ENCODE data around the gene DUSP6. TPM values are rescaled to one million over a fixed set of nuclear protein-coding genes. Genes with fewer than 3 reads are reported as not detected.

DUSP6 gene
- total and polyA plus RNA-seq, 2 of the 13 experiments (the other 11 are each of a cell fraction or from before 2014, with no cell fraction given) = 40.9 to 161 TPM

DNA sequence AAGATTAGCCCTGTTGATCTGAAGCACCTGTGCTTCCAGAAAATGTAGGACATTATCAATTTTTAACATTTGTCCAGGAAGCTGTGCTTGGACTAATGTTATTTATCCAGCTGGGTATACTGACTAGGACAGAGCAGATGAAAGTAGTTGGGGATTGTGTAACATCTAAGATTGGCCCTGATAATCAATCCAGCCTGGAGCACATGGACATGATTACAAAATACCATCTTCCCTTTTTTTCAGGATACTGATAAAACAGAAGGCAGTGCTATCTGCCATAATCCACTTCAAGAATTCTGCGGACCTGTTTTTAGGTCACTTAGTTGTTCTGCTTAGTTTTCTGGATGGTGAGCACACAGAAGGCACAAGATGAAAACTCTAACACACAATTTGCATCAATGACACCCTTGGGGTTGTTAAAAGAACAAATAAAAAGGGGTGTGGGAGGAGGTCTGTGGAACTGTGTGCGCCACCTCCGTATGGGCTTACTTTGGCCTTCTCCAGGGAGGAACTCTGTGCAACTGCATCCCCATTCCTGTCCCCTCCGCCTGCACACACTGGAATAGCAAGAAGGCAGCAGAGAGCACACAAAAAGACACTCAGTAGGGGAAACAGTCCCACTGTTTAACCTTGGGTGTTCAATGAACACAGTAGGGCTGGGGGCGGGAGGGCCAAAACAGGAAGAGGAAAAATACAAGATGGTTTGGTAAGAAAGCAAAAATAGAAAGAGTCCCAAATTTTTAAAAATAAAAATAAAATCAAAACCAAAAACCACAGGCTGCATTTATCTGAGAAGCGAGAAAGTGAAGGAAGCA is 31.1 kb upstream of the DUSP6 start (continued):
- TF ChIP-seq, protein P1, sequence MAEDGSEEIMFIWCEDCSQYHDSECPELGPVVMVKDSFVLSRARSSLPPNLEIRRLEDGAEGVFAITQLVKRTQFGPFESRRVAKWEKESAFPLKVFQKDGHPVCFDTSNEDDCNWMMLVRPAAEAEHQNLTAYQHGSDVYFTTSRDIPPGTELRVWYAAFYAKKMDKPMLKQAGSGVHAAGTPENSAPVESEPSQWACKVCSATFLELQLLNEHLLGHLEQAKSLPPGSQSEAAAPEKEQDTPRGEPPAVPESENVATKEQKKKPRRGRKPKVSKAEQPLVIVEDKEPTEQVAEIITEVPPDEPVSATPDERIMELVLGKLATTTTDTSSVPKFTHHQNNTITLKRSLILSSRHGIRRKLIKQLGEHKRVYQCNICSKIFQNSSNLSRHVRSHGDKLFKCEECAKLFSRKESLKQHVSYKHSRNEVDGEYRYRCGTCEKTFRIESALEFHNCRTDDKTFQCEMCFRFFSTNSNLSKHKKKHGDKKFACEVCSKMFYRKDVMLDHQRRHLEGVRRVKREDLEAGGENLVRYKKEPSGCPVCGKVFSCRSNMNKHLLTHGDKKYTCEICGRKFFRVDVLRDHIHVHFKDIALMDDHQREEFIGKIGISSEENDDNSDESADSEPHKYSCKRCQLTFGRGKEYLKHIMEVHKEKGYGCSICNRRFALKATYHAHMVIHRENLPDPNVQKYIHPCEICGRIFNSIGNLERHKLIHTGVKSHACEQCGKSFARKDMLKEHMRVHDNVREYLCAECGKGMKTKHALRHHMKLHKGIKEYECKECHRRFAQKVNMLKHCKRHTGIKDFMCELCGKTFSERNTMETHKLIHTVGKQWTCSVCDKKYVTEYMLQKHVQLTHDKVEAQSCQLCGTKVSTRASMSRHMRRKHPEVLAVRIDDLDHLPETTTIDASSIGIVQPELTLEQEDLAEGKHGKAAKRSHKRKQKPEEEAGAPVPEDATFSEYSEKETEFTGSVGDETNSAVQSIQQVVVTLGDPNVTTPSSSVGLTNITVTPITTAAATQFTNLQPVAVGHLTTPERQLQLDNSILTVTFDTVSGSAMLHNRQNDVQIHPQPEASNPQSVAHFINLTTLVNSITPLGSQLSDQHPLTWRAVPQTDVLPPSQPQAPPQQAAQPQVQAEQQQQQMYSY (CRISPR knock-in tag; IDR thresholded peaks at IDR 0.05) = no peak
- TF ChIP-seq ZNF746 (CRISPR knock-in tag; IDR thresholded peaks at IDR 0.05) (peak; percentile 40; the same call in 1 of the 2 replicates), ZNF549 (CRISPR knock-in tag; IDR thresholded peaks at IDR 0.05) (no peak), NFKBIZ (CRISPR knock-in tag; IDR thresholded peaks at IDR 0.05) (peak; percentile 72), RCOR2 (CRISPR knock-in tag; IDR thresholded peaks at IDR 0.05) (peak; percentile 54; the same call in 1 of the 2 replicates), HMG20A (CRISPR knock-in tag; IDR thresholded peaks at IDR 0.05; ENCODE audit: borderline replicate concordance) (peak; percentile 80), KDM5A (IDR thresholded peaks at IDR 0.05; ENCODE audit: borderline replicate concordance, low read length) (no peak), NKX3-1 (CRISPR knock-in tag; IDR thresholded peaks at IDR 0.05) (no peak), BCL6 (CRISPR knock-in tag; IDR thresholded peaks at IDR 0.05) (peak; percentile 88), SKI (IDR thresholded peaks at IDR 0.05; ENCODE audit: partially characterized antibody) (no peak), DPF2 (CRISPR knock-in tag; IDR thresholded peaks at IDR 0.05; ENCODE audit: borderline replicate concordance, low read depth) (peak; percentile 91), ZNF790 (CRISPR knock-in tag; IDR thresholded peaks at IDR 0.05; ENCODE audit: borderline replicate concordance) (no peak), RAD51 (IDR thresholded peaks at IDR 0.05; ENCODE audit: borderline replicate concordance) (no peak), NR2F1 (CRISPR knock-in tag; IDR thresholded peaks at IDR 0.05) (no peak), ZNF614 (CRISPR knock-in tag; IDR thresholded peaks at IDR 0.05; ENCODE audit: borderline replicate concordance) (peak; percentile 79), ISX (CRISPR knock-in tag; conservative IDR thresholded peaks at IDR 0.05) (no peak), ZFP1 (CRISPR knock-in tag; IDR thresholded peaks at IDR 0.05) (peak; percentile 88; the same call in 1 of the 2 replicates), PHF8 (CRISPR knock-in tag; IDR thresholded peaks at IDR 0.05) (no peak), ZNF282 (IDR thresholded peaks at IDR 0.05; ENCODE audit: partially characterized antibody) (no peak), ZNF737 (CRISPR knock-in tag; IDR thresholded peaks at IDR 0.05; ENCODE audit: borderline replicate concordance) (no peak; the same call in 1 of the 2 replicates), TARDBP (CRISPR knock-in tag; IDR thresholded peaks at IDR 0.05) (peak; percentile 78), ZNF160 (CRISPR knock-in tag; IDR thresholded peaks at IDR 0.05) (no peak), EEA1 (CRISPR knock-in tag; IDR thresholded peaks at IDR 0.05; ENCODE audit: borderline replicate concordance) (no peak), STAT5B (CRISPR knock-in tag; IDR thresholded peaks at IDR 0.05) (no peak), GPN1 (CRISPR knock-in tag; IDR thresholded peaks at IDR 0.05; ENCODE audit: borderline replicate concordance) (no peak), MBNL3 (CRISPR knock-in tag; conservative IDR thresholded peaks at IDR 0.05) (no peak), ZBTB38 (CRISPR knock-in tag; IDR thresholded peaks at IDR 0.05) (no peak)
- TF ChIP-seq, protein P2, sequence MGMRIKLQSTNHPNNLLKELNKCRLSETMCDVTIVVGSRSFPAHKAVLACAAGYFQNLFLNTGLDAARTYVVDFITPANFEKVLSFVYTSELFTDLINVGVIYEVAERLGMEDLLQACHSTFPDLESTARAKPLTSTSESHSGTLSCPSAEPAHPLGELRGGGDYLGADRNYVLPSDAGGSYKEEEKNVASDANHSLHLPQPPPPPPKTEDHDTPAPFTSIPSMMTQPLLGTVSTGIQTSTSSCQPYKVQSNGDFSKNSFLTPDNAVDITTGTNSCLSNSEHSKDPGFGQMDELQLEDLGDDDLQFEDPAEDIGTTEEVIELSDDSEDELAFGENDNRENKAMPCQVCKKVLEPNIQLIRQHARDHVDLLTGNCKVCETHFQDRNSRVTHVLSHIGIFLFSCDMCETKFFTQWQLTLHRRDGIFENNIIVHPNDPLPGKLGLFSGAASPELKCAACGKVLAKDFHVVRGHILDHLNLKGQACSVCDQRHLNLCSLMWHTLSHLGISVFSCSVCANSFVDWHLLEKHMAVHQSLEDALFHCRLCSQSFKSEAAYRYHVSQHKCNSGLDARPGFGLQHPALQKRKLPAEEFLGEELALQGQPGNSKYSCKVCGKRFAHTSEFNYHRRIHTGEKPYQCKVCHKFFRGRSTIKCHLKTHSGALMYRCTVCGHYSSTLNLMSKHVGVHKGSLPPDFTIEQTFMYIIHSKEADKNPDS (CRISPR knock-in tag; IDR thresholded peaks at IDR 0.05) = no peak
